ENCODE data around the gene SPATA24.

The SPATA24 gene

DNA sequence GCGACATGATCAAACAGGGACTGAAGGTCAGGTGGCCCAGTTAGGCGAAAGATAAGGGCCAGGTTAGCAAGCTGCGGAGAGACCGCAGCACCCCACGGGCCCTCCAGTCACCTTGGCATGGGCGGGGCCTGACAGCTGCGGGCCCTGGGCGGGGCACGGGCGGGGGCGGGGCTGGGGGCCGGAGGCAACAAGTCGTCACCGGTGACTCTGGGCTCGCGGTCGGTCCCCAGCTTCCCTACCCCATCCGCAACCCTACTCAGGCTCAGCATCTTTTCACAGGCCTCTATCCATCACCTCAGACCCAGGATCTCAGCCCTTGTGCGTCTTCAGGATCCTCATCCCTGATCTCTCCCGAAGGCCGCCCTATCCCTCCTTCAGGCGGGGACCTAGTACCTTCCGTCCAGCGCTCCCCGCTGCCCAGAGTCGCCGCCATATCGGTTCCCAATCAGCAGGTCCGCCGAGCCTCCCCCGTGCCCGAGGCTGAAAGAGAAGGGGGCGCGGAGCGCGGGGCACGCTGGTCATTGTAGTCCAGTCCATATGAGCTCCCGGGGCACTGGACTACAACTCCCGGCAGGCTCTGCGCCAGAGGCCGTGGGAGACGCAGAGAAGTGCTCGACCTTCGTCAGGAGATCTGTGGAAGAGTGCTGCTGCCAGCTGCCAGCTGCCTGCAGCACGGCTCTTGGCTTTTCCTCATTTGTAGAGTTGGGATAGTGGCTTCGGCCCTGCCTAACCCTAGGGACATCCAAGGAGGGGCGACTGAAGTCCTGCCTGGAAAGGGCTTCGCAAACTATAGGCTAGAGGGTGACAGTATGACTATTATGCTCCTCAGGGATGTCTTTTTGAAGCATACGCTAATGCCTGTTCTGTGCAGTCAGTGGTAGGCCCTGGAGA lies 35.4 kb upstream of the SPATA24 start, which contains the start of gene DNAJC18:
DNAJC18 (minus strand) TSS at position 513 of the 891 bp plus-strand sequence; CDS start at position 433, 80 bp downstream.
- peak within 1 kb of the TSS; percentile 80 for H3K4me3 ChIP-seq (ENCODE audit: low read depth, low read length)
- TF ChIP-seq, protein P1, sequence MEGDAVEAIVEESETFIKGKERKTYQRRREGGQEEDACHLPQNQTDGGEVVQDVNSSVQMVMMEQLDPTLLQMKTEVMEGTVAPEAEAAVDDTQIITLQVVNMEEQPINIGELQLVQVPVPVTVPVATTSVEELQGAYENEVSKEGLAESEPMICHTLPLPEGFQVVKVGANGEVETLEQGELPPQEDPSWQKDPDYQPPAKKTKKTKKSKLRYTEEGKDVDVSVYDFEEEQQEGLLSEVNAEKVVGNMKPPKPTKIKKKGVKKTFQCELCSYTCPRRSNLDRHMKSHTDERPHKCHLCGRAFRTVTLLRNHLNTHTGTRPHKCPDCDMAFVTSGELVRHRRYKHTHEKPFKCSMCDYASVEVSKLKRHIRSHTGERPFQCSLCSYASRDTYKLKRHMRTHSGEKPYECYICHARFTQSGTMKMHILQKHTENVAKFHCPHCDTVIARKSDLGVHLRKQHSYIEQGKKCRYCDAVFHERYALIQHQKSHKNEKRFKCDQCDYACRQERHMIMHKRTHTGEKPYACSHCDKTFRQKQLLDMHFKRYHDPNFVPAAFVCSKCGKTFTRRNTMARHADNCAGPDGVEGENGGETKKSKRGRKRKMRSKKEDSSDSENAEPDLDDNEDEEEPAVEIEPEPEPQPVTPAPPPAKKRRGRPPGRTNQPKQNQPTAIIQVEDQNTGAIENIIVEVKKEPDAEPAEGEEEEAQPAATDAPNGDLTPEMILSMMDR (IDR thresholded peaks at IDR 0.05; ENCODE audit: control insufficient read depth, extremely low read depth, insufficient read depth) = no peak
- peak; percentile 67 for DNase-seq (ENCODE audit: low read depth)

DNA sequence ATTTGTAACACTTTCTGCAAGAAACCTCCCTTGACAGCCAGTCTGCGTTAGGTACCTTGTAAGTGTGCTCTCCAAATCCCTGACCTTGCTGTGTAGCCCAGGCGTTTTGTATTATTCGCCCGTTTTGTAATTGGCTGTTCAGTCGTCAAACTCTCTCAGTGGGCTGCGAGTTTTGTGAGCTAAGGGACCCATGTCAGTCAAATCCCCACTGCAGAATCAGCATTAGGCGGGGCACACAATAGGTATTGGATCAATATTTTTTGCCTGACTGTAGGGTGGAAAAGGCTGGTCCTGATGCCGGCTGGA lies 34.8 kb upstream of the SPATA24 start:
- TF ChIP-seq, protein P1 (IDR thresholded peaks at IDR 0.05; ENCODE audit: control insufficient read depth, extremely low read depth, insufficient read depth) = no peak
- DNase-seq (ENCODE audit: low read depth) = no peak
- H3K4me3 ChIP-seq (ENCODE audit: low read depth, low read length) = peak overlapping the region; percentile 80

DNA sequence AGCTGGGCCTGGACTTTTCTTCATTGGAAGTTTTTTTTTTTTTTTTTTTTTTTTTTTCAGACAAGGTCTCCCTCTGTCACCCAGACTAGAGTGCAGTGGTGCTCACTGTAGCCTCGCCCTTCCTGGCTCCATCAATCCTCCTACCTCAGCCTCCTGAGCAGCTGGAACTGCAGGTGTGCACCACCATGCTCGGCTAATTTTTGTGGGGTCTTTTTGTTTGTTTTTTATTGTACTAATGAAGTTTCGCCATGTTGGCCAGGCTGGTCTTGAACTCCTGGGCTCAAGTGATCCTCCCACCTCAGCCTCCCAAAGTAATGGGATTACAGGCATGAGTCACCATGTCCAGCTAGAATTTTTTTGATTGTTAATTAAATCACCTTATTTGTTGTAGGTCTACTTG lies 31.8 kb upstream of the SPATA24 start:
- H3K4me3 ChIP-seq (ENCODE audit: low read depth, low read length) = no peak overlapping the region
- TF ChIP-seq, protein P1 (IDR thresholded peaks at IDR 0.05; ENCODE audit: control insufficient read depth, extremely low read depth, insufficient read depth) = no peak
- no peak for DNase-seq (ENCODE audit: low read depth)

DNA sequence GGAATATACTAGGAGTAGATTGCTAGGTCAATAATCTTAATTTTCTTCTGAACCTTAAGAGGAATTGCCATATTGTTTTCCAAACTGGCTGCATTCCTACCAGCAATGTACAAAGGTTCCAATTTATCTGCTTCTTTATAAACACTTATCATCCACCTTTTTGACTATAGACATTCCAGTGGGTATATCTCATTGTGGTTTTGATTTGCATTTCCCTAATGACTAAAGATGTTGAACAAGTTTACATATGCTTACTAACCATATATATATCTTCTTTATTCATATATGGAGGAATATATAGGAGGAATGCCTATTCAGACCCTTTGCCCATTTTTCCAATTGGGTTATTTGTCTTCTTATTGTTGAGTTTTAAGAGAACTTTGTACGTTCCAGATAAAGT lies 27.8 kb upstream of the SPATA24 start:
- DNase-seq (ENCODE audit: low read depth) = no peak
- TF ChIP-seq, protein P1 (IDR thresholded peaks at IDR 0.05; ENCODE audit: control insufficient read depth, extremely low read depth, insufficient read depth) = no peak
- no peak overlapping the region for H3K4me3 ChIP-seq (ENCODE audit: low read depth, low read length)

DNA sequence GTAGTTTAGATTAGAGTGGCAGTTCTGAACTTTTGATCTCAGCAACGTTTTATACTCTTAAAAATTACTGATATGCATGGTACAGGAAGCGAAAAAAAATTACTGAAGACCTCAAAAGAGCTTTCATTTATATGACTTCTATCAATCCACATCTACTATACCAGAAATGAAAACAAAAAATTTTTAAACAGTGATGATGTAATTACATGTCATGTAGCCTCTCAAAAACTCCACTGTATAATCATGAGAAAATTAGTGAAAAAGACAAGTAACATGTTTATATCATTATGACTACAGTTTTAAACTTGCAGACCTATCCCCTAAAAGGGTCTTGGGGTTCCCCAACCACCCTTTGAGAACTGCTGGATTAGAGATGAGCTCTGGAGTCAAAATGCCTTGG lies 26.1 kb upstream of the SPATA24 start:
- no peak overlapping the region for H3K4me3 ChIP-seq (ENCODE audit: low read depth, low read length)
- no peak for DNase-seq (ENCODE audit: low read depth)
- TF ChIP-seq, protein P1 (IDR thresholded peaks at IDR 0.05; ENCODE audit: control insufficient read depth, extremely low read depth, insufficient read depth) = no peak

DNA sequence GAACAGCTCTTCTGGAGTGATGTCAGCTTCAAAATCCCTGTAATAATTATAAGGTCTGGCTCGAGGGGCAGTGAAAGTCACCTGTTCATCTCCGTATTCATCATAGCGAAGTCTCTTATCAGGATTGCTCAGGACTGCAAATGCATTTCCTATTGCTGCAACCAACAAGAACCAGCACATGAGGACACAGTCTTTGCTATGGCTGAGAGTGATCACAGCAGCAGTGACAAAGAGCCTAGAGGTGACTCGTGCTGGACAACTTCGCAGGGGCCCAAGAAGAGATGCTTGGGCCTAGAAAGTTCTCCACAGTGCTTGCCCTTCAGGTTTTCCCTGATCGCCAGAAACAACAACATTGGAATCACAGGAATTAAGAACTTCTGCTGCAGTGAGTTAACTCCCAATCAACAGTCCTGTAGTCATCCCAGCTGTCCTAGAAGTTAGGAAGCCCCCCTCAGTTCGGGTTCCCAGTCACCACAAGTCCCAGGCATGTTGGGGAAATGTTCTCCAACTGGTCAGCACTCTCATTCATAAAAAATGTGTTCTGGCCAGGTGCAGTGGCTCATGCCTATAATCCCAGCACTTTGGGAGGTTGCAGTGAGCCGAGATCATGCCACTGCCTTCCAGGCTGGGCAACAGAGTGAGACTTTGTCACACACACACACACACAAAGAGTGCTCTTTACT lies 22.5 kb upstream of the SPATA24 start:
- no peak overlapping the region for H3K4me3 ChIP-seq (ENCODE audit: low read depth, low read length)
- no peak for DNase-seq (ENCODE audit: low read depth)
- TF ChIP-seq, protein P1 (IDR thresholded peaks at IDR 0.05; ENCODE audit: control insufficient read depth, extremely low read depth, insufficient read depth) = no peak

Data from LNCaP clone FGC (cell line).